PC-3 (cell line): ENCODE measurements around the gene USH1C.

ENCODE experiments used
- CTCF ChIP-seq: fragments of 300-600 bp; sonication (generic); conservative IDR thresholded peaks from 2 replicates; pipeline ENCODE4 v1.5.1; 2017; ENCODE audit warnings: antibody characterized with exemption, low read depth, mild to moderate bottlenecking, low read length
- EZH2 ChIP-seq: fragments of 300-600 bp; sonication (generic); IDR thresholded peaks from one replicate; pipeline ENCODE4 v1.6.1; 2017; ENCODE audit warnings: antibody characterized with exemption, mild to moderate bottlenecking, low read length; ENCODE audit not compliant: unreplicated experiment

DNA sequence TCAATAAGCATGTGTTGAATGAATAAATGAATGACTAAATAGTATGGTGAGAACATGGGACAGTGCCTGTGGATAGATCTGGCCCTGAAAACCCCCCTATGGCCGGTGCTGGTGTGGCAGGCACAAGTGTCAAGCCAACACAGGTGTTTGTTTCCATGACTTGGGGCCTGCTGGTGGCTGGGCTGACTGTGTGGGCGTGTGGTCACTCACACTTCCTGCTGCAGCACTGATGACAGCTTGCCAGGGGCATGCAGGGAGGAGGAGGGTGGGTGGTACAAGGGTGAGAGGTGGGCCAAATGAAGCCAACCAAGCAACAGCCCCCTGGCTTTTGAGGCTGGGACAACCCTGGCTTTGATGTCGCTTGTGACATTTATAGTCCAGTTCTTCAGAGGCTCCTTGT, 37.3 kb downstream of the USH1C start:
- TF ChIP-seq CTCF (no peak), EZH2 (no peak)
